Endothelial cell (in vitro differentiated cells): ENCODE data around the gene NTN1. TPM values are rescaled to one million over a fixed set of nuclear protein-coding genes. Genes with fewer than 3 reads are reported as not detected.

Source experiments
- DNase-seq: peaks from one replicate; pipeline ENCODE4 v3.0.0; 2021; ENCODE audit warnings: low spot score
- H3K27ac Mint-ChIP-seq: one replicate; pipeline ENCODE4 v1.8.0; 2021; ENCODE audit warnings: mixed read lengths, inconsistent platforms; ENCODE audit not compliant: unreplicated experiment
- H3K27me3 Mint-ChIP-seq: one replicate; pipeline ENCODE4 v1.8.0; 2021; ENCODE audit warnings: mild to moderate bottlenecking, moderate library complexity, mixed read lengths, inconsistent platforms; ENCODE audit not compliant: unreplicated experiment
- H3K36me3 Mint-ChIP-seq: one replicate; pipeline ENCODE4 v1.8.0; 2021; ENCODE audit warnings: mild to moderate bottlenecking, low read depth, mixed read lengths, inconsistent platforms; ENCODE audit not compliant: unreplicated experiment
- H3K4me1 Mint-ChIP-seq: one replicate; pipeline ENCODE4 v1.8.0; 2021; ENCODE audit warnings: mild to moderate bottlenecking, mixed read lengths, inconsistent platforms; ENCODE audit not compliant: unreplicated experiment
- H3K4me3 Mint-ChIP-seq: one replicate; pipeline ENCODE4 v1.8.0; 2021; ENCODE audit warnings: mild to moderate bottlenecking, mixed read lengths, inconsistent platforms; ENCODE audit not compliant: unreplicated experiment
- H3K9me3 Mint-ChIP-seq: one replicate; pipeline ENCODE4 v1.8.0; 2021; ENCODE audit warnings: mixed read lengths, inconsistent platforms; ENCODE audit not compliant: unreplicated experiment
- total RNA-seq: library from RNA; stranded (reverse); fragmentation: NEBNext Ultra II Directional; extraction: Animal tissue kit (Norgen Biotek cat#: 25700); gene quantifications from one replicate; pipeline ENCODE4 v1.2.1, GENCODE V29; 2021; ENCODE audit not compliant: unreplicated experiment
- TF ChIP-seq, protein P1 (sequence below): fragments of 200-600 bp; sonication (generic); IDR thresholded peaks from one replicate; pipeline ENCODE4 v1.5.0; 2021; ENCODE audit warnings: antibody characterized with exemption; ENCODE audit not compliant: unreplicated experiment

Gene NTN1
- total RNA-seq, 1 donor from 2014 or later: 6.6 TPM

- H3K36me3 Mint-ChIP-seq: no peaks in the 10 kb centered on the region
- no peak overlapping the region for H3K27ac Mint-ChIP-seq
- H3K9me3 Mint-ChIP-seq: no peaks in the 10 kb centered on the region
- H3K27me3 Mint-ChIP-seq: peaks cover 3% of the 10 kb centered on the region
- peaks cover 13% of the 10 kb centered on the region for H3K4me1 Mint-ChIP-seq
- no peak overlapping the region for H3K4me3 Mint-ChIP-seq
- TF ChIP-seq, protein P1, sequence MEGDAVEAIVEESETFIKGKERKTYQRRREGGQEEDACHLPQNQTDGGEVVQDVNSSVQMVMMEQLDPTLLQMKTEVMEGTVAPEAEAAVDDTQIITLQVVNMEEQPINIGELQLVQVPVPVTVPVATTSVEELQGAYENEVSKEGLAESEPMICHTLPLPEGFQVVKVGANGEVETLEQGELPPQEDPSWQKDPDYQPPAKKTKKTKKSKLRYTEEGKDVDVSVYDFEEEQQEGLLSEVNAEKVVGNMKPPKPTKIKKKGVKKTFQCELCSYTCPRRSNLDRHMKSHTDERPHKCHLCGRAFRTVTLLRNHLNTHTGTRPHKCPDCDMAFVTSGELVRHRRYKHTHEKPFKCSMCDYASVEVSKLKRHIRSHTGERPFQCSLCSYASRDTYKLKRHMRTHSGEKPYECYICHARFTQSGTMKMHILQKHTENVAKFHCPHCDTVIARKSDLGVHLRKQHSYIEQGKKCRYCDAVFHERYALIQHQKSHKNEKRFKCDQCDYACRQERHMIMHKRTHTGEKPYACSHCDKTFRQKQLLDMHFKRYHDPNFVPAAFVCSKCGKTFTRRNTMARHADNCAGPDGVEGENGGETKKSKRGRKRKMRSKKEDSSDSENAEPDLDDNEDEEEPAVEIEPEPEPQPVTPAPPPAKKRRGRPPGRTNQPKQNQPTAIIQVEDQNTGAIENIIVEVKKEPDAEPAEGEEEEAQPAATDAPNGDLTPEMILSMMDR: no peak
- DNase-seq: no peak
These were observed 262.6 kb downstream of the NTN1 start for GRCh38 chr17:9283909-9284308.

DNA sequence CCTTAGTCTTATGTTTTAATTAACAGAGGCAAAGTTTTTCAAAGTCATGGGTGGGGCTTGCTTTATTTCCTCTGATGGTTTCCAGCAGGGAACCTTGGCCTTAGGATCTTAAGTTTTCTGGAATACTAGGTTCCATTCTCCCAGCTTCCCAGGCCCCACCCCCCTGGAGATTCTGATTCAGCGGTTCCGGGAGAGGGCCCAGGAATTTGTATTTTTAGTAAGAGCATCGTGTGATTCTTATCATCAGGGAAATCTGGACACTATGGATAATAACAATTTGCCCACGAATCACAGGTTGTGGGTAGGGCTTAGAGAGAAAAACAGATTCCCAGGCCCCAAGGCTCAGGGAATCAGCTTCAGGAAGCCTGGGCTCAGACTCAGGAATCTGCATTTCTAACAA is 263.6 kb downstream of the NTN1 start:
- no peak for DNase-seq
- TF ChIP-seq, protein P1: no peak
- no peak overlapping the region for H3K4me3 Mint-ChIP-seq
- H3K36me3 Mint-ChIP-seq: no peaks in the 10 kb centered on the region
- peaks cover 3% of the 10 kb centered on the region for H3K27me3 Mint-ChIP-seq
- H3K4me1 Mint-ChIP-seq: peaks cover 13% of the 10 kb centered on the region
- H3K9me3 Mint-ChIP-seq: no peaks in the 10 kb centered on the region
- no peak overlapping the region for H3K27ac Mint-ChIP-seq

DNA sequence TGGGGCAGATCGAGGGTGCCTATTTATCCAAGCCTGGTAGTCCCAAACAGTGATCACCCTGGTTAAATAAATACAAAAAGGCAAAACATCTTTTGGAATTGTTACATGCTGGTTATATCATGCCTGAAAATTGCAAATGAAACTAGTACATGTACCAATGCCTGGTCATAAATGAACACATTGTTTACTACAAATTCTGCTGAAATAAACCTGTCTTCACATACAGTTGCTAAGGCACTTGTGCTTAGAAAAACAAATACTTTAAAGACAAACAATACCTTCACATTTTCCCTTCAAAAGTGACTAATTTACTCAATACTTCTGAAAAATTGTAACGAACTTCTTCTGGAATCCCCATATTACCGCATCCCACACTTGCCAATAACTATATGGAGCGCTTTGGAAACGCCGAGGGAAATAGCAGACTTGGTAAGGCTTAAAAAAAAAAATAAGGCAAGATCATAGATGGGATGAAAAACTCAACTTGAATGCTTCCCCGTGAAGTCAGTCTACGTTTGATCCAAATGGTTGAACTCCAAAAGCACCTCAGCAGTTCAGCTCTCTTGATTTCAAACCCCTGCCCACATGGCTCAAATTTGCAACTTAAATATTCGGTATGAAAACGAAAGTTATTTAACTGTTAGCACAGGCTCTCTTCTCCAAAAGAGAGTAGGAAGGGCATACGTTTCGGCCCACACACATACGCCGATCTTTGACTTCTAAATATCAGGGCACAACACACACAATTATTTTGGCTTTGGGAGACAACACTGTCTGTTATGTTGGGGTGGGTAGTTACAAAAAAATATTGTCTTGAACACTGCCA is 264.5 kb downstream of the NTN1 start:
- peaks cover 3% of the 10 kb centered on the region for H3K27me3 Mint-ChIP-seq
- H3K36me3 Mint-ChIP-seq: no peaks in the 10 kb centered on the region
- DNase-seq: no peak
- H3K4me1 Mint-ChIP-seq: peaks cover 10% of the 10 kb centered on the region
- TF ChIP-seq, protein P1: no peak
- no peak overlapping the region for H3K4me3 Mint-ChIP-seq
- no peaks in the 10 kb centered on the region for H3K9me3 Mint-ChIP-seq
- no peak overlapping the region for H3K27ac Mint-ChIP-seq

DNA sequence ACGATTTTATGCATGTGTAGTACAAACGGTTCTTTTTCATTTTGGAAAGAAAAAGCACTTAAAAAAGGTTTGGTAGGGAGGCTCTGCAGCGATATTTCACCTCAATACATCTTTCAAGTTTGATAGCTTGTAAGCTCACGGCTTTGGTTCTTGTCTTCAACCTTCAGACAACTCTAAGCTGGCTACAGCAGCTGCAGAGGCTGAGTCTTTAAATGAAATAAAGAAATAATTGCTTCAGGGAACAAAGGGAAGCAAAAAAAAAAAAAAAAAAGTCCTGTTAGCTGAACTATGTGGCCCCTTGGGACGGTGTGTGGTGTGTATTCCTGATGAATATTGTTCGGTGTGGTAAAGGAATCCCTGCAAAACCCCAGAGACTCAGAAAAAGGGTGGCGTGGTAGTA is 265.1 kb downstream of the NTN1 start:
- H3K27ac Mint-ChIP-seq: no peak overlapping the region
- TF ChIP-seq, protein P1: no peak
- H3K4me3 Mint-ChIP-seq: no peak overlapping the region
- H3K9me3 Mint-ChIP-seq: no peaks in the 10 kb centered on the region
- no peaks in the 10 kb centered on the region for H3K36me3 Mint-ChIP-seq
- peaks cover 5% of the 10 kb centered on the region for H3K4me1 Mint-ChIP-seq
- peaks cover 3% of the 10 kb centered on the region for H3K27me3 Mint-ChIP-seq
- DNase-seq: no peak

DNA sequence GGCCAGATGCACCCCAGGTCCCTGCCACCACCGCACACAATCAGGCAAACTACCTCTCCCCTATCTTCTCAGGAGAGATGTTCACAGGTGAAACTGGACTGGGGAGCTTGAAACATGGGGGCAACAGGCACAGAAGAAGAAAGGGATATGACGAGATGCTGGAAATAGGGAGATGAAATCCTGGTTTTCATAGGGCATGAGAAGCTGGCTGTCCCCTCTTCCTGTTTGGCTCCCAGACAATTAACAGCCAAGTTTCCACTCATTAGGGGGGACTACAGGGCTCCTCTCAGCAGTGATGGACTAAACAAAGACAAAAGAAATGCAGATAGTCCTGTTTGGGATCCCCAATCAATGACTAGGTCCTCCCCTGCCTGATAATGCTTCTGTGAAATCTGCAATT is 266.0 kb downstream of the NTN1 start:
- Mint-ChIP-seq H3K27me3 (peaks cover 5% of the 10 kb centered on the region), H3K9me3 (no peaks in the 10 kb centered on the region), H3K27ac (no peak overlapping the region), H3K4me1 (peaks cover 5% of the 10 kb centered on the region), H3K4me3 (no peak overlapping the region), H3K36me3 (no peaks in the 10 kb centered on the region)
- no peak for DNase-seq
- TF ChIP-seq, protein P1: no peak
